GM19468 (cell line): ENCODE measurements around the gene NFIC.
"Not testable (repeated sequence)": the region's sequence is repeated elsewhere in the genome, so short reads cannot be mapped to it uniquely, and the experiment has no call there.

Experiments used
- ATAC-seq: cut with Tn5 transposase; IDR thresholded peaks from one replicate; pipeline ENCODE4 v1.9.1; 2021; ENCODE audit warnings: mild to moderate bottlenecking, moderate library complexity, moderate number of reproducible peaks; ENCODE audit not compliant: unreplicated experiment; ENCODE audit errors: extremely low read depth

Gene NFIC

GRCh38 chr19:3365836-3366752, at the start of gene NFIC:
Gene NFIC (plus strand): TSS chr19:3366583. CDS start chr19:3366637, 54 bp downstream.
- ATAC-seq: no peak

GRCh38 chr19:3316659-3317207, 49.6 kb upstream of the NFIC start:
- ATAC-seq: no peak

- ATAC-seq: no peak
Observed at GRCh38 chr19:3319643-3320353, 46.6 kb upstream of the NFIC start.

- no peak for ATAC-seq
Observed at GRCh38 chr19:3320354-3320670, 46.1 kb upstream of the NFIC start.

- ATAC-seq: no peak
Observed at GRCh38 chr19:3320853-3321252, 45.5 kb upstream of the NFIC start.

GRCh38 chr19:3321696-3322095, 44.7 kb upstream of the NFIC start:
- ATAC-seq: no peak

- ATAC-seq: no peak
Observed at GRCh38 chr19:3322199-3322978, 44.0 kb upstream of the NFIC start.

- ATAC-seq: no peak
Observed at GRCh38 chr19:3323026-3323425, 43.4 kb upstream of the NFIC start.

GRCh38 chr19:3323658-3324057, 42.7 kb upstream of the NFIC start:
- no peak for ATAC-seq

- no peak for ATAC-seq
Observed at GRCh38 chr19:3324405-3324856, 42.0 kb upstream of the NFIC start.

GRCh38 chr19:3325451-3325850, 40.9 kb upstream of the NFIC start:
- no peak for ATAC-seq

- ATAC-seq: no peak
Observed at GRCh38 chr19:3328743-3329142, 37.6 kb upstream of the NFIC start.

GRCh38 chr19:3330047-3330446, 36.3 kb upstream of the NFIC start:
- ATAC-seq: no peak

GRCh38 chr19:3332232-3332631, 34.2 kb upstream of the NFIC start:
- not testable (repeated sequence) for ATAC-seq

- no peak for ATAC-seq
Observed at GRCh38 chr19:3333020-3333583, 33.3 kb upstream of the NFIC start.

- ATAC-seq: no peak
Observed at GRCh38 chr19:3333662-3334061, 32.7 kb upstream of the NFIC start.

GRCh38 chr19:3334749-3335430, 31.5 kb upstream of the NFIC start:
- ATAC-seq: not testable (repeated sequence)

GRCh38 chr19:3335431-3336350, 30.7 kb upstream of the NFIC start:
- no peak for ATAC-seq

- ATAC-seq: no peak
Observed at GRCh38 chr19:3336351-3336679, 30.1 kb upstream of the NFIC start.
